Measurements from ENCODE around the gene BRD7.

- TF ChIP-seq EZH2 (optimal IDR thresholded peaks at IDR 0.05; ENCODE audit: low read depth, low read length) (no peak), CTCF (IDR thresholded peaks at IDR 0.05; ENCODE audit: low read length) (no peak), EZH2phosphoT487 (IDR thresholded peaks at IDR 0.05; ENCODE audit: low read length) (no peak)
Measured at GRCh38 chr16:50267651-50268050, 101.1 kb downstream of the BRD7 start.

All from MM.1S (cell line).